OCI-LY3 (cell line): Measurements from ENCODE around the gene SARS1.

Source experiments
- EZH2phosphoT487 ChIP-seq: fragments of 200-600 bp; shearing (Covaris generic); IDR thresholded peaks from 2 replicates; pipeline ENCODE4 v1.6.1; 2018; ENCODE audit warnings: antibody characterized with exemption, mixed run types, low read depth
- TF ChIP-seq, protein P1 (sequence below): fragments of 200-600, 300-600 bp; sonication (generic); IDR thresholded peaks from 2 replicates; pipeline ENCODE4 v1.5.1; 2014; ENCODE audit warnings: antibody characterized with exemption, low read length, low read depth

- TF ChIP-seq, protein P1, sequence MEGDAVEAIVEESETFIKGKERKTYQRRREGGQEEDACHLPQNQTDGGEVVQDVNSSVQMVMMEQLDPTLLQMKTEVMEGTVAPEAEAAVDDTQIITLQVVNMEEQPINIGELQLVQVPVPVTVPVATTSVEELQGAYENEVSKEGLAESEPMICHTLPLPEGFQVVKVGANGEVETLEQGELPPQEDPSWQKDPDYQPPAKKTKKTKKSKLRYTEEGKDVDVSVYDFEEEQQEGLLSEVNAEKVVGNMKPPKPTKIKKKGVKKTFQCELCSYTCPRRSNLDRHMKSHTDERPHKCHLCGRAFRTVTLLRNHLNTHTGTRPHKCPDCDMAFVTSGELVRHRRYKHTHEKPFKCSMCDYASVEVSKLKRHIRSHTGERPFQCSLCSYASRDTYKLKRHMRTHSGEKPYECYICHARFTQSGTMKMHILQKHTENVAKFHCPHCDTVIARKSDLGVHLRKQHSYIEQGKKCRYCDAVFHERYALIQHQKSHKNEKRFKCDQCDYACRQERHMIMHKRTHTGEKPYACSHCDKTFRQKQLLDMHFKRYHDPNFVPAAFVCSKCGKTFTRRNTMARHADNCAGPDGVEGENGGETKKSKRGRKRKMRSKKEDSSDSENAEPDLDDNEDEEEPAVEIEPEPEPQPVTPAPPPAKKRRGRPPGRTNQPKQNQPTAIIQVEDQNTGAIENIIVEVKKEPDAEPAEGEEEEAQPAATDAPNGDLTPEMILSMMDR: no peak
- TF ChIP-seq EZH2phosphoT487: no peak
These were observed 27.6 kb upstream of the SARS1 start for GRCh38 chr1:109185990-109186732.
